ENCODE data around the gene SPART.
A peak's percentile ranks its signal among the peaks of the same experiment; 100 is the strongest.
"Not testable (repeated sequence)": the region's sequence is repeated elsewhere in the genome, so short reads cannot be mapped to it uniquely, and the experiment has no call there.

Gene SPART

DNA sequence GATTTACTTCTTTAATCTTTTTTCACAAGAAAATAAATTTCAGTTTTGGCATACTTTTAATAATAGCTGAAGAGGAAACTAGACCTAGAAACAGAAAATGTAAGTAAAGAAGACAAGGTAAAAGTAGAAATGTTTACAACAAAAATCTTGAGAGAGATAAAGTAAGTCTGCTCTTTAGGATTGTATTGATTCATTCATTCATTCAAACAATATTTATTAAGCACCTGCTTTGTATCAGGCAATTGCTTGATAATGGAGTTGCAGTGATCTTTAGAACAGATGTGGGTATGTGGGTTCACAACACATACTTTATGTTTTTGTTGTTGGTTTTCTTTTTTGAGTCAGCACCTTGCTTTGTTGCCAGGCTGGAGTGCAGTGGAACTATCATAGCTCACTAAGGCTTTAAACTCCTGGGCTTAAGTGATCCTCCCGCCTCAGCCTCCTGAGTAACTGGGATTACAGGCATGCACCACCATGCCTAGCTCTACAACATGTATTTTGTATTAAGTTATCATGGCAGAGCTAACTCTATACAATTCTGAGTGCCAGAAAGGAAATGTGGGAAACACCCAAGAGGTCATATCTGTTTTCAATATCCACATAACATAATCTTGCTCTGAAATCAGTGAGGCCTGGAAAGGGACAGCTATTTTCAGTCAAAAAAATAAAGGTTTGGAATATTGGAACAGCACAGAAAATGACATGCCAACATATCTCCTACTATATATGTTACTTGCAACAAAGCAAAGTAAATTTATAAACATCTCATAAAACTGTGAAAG is 8.8 kb upstream of the SPART start:
- DNase-seq, result no peak

DNA sequence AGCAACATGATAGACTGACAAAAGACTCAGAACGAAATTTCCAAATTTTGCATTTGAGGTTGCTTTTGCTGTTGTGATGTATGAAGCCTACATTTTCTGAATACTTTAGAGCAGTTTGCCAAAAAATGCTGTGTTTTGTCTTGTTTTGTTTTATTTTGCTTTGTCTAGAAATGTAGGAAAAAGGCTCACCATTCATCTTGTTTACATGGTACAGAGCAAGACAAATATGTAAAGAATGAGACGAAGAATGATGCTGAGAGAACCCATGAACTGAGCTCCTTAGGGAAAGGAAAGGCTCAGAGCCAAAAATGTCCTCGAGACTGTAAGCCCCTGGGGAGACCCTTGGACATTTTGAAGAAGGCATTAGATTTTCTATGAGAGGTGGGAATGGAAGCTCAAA is 6.8 kb upstream of the SPART start:
- DNase-seq, result no peak

DNA sequence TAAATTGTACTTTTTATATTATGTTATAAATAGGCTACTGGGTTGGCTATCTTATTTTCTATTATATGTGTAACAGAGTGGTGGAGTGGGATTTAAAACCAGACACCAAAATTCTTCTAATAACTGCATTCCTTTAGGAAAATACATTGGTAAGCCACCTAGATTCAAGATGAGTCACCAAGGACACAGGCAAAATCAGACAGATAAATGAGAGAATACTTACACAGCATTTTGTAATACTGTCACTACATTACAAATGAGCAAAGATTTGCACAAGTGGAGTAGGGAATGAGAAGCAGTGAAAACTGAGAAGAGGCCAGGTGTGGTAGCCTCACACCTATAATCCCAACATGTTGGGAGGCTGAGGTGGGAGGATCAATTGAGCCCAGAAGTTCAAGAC is 6.2 kb upstream of the SPART start:
- no peak for DNase-seq

DNA sequence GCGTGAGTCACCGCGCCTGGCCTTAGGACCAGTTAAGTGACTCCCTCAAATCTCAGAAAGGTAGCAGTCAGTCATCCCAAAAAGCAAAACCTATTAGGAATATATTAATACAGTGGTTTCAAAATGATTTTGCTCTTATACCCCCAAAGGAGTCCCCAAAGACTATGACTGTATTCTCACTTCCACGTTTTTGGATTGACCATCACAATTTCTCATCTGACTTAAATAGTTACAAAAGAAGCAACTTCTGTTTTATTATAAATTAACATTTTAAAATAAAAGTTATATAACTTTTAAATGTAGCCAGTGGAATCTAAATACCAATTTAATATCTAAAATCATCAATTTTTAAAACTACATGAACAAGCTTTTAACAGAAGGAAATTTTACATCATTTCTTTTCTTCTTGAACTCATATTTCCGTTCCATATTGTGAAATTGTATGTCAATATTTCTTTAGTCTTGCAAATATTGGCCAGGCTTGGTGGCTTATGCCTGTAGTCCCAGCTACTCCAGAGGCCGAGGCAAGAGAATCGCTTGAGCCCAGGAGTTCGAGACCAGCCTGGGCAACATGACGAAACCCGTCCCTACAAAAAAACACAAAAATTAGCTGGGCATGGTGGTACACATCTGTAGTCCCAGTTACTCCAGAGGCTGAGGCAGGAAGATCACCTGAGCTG is 1.5 kb upstream of the SPART start:
- DNase-seq, result no peak

DNA sequence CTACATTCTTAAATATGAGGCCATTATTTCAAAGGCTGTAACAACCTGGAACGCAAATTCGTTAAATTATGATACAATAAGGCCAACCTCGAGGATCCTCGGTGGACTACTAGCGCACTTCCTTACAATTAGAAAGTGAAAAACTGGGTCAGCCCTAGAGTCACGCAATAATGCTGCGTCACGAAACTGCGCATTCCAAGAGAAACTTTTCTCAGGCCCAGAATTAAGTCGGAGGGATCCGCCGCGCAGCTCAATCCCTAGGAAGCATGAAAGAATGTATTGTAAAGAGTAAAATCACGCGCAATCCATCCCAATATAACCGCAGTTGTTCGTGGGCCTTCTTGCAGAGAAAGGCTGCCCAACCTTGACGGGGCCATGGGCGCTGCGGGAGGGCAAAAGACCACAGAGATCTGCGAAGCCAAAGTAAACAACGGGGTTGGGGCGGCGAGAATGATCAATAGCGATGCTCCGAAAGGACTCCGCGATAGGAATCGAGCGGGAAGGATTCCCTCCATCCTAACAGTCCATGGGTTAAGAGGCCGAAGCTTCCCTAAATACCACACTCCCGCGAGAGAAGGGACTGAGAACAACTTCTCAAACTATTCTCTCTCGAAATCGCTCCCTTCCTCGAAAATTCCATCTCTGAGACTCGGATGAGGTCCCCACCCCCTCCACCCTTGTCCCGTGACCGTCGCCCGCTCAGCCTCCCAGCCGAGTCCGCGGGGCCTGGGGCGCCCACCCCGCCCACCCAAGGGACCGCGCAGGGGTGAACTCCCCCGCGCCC is 564 bp downstream of the SPART start:
- peak; percentile 54 to 55 for DNase-seq

DNA sequence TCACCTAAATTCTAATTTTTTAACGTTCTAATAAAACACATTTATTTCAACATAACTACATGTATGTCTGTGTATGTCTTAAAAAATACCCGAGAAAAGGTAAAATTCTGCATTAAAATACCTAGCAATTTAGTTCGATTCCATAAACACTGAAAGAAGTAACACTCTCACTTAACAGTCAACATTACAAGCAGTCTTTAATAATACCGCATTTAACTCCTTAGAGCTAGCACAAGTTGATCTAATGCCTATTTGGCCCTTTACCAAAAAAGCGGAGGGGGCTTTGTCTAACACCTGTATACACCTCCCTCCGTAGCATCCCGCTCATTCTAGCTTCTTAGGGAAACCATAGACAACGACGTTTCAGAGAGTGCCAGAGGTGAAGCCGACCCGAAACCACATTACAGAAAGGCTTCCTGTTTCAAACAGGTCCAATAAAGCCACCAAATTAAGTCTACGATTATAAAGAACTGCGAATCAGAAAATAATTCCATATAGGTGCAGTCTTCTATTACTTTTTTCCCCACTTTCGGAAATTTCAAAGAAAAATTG is 1.2 kb downstream of the SPART start:
- DNase-seq, result no peak

DNA sequence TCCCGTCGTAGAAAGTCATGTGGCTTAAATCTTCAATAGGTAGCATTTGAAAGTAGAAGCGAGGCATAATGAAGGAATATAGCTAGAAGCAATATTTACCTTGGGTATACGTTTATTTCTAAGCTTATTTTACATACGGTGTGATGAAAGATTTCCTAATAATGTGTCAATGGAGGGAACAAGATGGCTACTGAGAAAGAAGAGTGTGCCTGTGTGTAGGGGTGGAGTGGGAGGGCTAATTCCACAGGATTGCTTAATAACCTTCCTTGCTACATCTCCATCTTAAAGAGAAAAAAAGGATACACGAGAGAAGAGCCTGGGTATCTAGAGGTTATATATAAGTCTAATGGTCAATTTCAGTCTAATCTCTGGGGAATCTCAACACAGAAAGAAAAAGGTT is 2.0 kb downstream of the SPART start:
- no peak for DNase-seq

DNA sequence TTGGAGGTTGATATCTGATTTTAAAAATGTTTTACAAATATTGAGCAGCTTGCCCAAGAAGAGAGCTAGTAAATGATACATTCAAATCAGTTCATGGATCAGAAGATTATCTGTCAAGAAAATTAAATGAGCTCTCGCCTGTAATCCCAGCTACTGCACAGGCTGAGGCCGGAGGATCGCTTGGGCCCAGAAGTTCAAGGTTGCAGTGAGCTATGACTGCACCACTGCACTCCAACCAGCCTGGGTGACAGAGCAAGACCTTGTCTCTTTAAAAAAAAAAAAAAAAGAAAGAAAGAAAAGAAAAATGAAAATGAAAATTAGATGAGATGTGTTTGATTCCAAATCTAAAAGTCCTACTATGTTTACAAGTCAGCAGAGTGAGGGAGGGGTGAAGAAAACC is 2.4 kb downstream of the SPART start:
- no peak for DNase-seq

DNA sequence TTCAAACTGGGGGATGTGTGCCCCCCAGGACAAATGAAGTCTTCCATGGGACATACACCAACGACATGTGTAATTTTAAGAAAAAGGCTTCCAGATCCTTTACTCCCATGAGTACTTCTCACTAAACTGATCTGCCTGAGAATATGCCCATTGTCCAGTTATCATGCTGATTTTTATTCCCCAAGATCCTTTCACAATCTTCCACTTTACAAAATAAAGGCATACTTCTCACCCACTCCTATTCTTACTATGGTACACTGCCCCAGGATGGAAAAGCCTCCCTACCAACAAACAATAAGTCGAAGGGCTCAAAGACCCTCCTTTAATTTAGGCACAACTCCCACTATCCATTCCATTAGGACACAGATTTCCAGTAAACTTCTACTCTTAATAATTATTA is 3.5 kb downstream of the SPART start:
- no peak for DNase-seq

DNA sequence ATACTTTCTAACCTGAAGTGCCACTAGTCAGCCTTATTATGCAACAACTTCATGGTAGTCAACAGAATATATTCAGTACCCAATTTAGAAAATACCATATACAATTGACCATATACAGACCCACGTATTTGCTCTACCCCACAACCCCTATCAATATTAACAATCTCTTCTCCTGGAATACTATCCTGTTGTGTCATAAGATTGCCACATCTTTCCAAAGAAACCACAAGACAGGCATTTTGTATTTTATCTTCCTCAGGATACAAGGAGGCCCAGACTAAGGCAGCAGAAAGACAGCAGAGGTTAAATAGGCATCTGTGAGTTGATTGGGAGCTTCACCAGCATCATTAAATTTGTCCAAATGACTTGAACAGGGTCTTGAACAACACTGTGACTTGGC is 4.5 kb downstream of the SPART start:
- DNase-seq, result no peak

DNA sequence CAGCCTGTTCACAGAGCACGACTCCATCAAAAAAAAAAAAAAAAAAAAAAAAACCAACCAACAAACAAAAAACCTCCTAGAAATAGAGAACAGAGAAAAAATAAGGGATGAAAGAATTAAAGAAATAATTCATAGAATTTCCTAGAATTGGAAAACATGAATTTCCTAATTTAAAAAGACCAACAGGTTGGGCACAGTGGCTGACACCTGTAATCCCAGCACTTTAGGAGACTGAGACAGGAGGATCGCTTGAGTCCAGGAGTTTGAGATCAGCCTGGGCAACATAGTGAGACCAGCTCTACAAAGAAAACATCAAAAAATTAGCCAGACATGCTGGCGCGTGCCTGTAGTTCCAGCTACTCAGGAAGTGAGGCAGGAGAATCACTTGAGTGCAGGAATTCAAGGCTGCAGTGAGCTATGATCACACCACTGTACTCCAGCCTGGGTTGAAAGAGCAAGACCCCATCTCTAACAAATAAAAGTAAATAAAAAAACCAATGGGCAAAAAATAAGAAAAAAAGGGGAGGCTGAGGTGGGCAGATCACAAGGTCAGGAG is 6.5 kb downstream of the SPART start:
- no peak for DNase-seq

DNA sequence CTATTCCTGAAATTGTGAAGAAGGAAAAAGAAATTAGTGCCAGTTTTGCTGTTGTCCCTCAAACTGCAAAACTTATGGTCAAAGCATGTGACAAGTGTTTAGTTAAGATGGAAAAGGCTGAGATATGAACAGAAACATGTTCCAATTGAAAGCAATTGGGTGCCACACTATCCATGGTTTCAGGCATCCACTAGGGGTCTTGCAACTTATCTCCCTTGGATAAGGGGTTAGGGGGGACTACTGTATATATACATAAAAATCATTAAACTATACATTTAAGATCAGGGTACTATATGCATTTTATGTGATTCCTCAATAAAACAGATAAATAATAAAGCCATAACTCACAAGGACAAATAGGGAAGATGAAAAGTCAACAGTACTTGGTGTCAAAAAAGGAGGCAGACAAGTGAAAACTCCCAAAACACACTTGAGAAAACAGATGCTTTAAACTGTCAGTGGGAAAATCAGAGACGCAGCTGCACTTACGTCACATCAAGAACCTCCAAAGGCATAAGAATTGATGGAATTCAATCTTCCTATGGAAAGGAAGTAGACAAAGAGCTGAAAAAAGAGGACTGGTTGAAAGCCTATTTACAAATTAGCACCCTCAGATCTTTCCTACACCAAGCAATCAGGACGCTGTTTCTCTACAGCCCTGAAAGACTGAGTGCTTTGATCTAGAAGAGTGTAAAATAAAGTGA is 8.1 kb downstream of the SPART start:
- DNase-seq, result no peak

DNA sequence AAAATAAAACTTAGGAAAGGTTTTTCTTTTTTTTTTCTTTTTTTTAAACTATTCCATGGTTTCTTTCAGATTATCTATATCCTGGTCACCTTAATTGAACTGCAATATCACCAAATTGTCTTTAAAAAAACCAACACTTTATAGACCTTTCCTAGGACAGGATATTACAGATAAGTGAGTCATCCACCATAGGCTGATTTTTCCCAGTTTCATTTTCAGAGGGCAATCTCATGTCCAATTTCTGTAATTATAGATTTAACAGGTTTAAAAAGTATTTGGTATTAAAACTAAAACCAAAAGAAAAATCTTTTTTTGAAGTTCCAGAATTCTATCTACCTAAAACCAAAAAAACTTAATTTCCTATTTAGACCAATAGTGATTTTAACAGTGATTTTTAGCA is 13.2 kb downstream of the SPART start:
- DNase-seq, result no peak

DNA sequence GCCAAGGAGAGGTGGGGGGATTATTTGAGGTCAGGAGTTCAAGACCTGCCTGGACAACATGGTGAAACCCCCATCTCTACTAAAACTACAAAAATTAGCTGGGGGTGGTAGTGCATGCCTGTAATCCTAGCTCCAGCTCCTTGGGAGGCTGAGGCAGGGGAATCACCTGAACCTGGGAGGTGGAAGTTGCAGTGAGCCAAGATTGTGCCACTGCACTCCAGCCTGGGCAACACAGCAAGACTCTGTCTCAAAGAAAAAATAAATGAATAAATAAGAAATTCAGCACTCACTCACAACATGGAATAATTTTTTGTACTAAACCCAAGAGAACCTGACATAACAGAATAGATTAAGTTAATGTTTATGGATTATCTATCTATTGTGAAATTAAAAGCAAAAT is 13.9 kb downstream of the SPART start:
- not testable (repeated sequence) for DNase-seq

DNA sequence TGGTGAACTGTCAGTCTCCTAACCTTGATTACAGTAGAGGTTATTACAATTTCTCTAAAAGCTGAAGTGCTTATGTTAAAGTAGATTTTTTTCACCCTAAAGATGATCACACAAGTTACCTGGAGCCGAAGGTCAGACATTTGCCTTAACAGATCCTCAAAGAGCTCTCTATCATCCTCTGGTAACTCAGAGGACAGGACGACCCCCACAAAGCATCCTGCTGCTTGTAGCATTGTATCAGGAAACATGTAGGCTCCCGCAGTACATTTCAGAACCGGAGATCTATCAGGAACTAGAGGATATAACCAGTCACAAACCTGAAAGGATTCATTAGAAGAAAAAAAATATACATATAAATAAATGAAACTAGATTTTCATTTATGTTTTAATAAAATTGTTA is 14.9 kb downstream of the SPART start:
- no peak for DNase-seq

DNA sequence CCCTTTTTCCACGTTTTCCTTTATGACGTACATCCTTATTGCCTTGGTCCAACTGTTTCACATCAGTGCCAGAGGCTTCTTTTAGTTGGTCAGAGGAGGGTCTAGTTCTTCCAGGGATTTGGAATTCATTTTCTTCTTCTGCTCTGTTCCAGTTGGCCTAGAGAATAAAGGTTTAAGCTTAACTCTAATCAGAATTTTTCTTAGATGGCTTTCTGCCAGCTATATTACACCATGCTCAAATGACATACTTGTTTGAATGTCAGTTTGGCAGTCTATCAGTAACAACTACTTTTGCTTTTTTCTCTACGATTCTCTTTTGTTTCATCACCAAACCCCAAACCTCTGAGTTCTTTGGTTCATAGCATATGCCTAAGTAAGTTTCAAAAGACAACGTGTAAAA is 16.8 kb downstream of the SPART start:
- no peak for DNase-seq

DNA sequence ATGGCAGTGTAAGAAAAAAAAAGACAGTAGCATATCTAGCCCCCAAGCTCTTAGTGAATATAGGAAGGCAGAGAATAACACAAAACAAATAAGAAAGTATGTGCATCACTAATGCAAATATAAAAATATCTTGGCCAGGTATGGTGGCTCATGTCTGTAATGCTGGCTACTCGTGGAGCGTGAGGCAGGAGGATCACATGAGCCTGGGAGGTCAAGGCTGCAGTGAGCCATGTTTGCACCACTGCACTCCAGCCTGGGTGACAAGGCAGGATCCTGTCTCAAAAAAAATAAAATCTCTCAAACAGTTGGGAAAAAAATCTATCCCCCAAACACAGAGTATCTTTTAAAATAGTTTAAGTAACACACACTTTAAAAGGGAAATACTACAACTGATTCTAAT is 17.4 kb downstream of the SPART start:
- no peak for DNase-seq

DNA sequence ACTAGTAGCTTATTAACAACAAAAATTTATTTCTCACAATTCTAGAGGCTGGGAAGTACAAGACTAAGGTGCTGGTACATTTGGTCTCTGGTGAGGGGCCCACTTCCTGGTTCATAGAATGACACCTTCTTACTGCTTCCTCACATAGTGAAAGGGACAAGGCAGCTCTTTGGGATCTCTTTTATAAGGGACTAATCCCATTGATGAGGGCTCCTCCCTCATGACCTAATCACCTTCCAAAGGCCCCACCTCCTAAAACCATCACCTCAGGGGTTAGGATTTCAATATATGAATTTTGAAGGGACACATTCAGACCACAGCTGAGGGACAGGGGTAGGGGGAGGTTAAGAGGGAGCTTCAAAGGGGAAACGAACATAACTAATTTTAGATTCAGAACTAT is 20.3 kb downstream of the SPART start:
- DNase-seq, result no peak

DNA sequence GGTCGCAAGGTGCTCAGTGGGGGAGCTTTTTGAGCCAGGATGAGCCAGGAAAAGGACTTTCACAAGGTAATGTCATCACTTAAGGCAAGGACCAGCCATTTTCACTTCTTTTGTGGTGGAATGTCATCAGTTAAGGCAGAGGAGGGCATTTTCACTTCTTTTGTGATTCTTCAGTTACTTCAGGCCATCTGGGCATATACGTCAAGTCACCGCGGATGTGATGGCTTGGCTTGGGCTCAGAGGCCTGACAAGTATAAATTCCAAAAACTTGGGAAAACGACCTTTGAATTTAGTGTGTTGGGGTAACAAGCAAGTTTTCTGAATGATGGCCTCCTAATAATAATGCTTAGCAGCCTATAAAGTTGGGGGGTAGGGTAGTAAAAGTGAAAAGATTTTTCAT is 21.3 kb downstream of the SPART start:
- DNase-seq, result not testable (repeated sequence)

DNA sequence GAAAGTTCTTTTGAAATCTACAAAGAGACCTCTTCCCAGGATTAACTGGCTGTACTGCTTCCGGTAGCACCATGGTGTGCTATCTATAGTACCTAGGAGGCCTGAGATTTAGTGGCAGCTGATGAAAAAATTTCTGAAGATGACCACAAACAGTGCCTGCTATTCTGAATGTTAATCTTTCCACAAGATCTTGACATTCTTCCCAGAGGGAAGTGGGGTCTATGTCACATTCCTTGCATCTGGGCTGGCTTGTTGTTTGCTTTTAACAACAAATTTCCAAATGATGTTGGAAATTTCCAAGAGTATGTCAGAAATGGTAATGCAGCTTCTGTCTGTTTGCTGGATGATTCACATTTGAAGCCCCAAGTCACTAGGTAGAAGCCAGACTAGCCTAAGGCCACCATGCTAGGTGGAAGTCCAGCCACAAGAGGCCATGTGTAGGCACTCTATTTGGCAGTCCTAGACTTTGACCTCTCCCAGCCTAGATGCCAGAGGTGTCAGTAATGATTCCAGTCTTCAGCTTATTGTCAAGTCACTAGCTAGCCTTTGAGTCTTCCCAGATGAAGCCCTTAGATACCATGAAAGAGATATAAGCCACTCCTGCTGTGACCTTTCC is 22.1 kb downstream of the SPART start:
- DNase-seq, result no peak

DNA sequence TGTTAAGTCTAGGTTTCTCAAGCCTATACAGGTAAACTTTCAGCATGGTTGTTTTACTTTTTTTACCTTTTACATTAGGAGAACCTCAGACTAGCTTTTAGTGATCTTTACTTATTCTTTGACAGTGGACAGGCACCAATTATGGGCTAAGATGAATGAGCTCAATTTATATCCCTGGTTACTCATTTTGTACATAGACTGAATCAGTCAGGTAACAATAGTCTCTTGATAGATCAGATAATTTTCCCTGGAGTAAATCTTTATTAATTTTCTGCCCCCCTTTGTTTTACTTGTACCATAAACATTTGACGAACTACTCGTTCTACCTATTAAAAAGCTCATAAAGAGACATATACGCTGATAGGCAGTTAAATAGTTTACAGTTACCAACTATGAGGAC is 22.8 kb downstream of the SPART start:
- DNase-seq, result no peak

DNA sequence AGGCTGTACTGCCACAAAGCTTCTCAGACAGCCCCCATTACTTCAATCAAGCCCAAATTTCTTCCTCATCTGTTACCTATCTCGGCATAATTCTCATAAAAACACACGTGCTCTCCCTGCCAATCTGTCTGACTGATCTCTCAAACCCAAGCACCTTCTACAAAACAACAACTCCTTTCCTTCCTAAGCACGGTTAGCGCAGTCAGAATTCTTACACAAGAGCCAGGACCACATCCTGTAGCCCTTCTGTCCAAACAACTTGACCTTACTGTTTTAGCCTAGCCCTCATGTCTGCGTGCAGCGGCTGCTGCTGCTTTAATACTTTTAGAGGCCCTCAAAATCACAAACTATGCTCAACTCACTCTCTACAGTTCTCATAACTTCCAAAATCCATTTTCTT is 26.4 kb downstream of the SPART start:
- DNase-seq, result not testable (repeated sequence)

Data from activated T-cell treated with anti-CD3 and anti-CD28 coated beads, Interleukin-2, amount 50 U/mL, for 48 hours (primary cell).